ENCODE measurements around the gene TMPRSS11E. TPM values are rescaled to one million over a fixed set of nuclear protein-coding genes. Genes with fewer than 3 reads are reported as not detected.
"Not testable (repeated sequence)": the region's sequence is repeated elsewhere in the genome, so short reads cannot be mapped to it uniquely, and the experiment has no call there.

The TMPRSS11E gene
- total RNA-seq, 1 donor from 2014 or later = not detected

DNA sequence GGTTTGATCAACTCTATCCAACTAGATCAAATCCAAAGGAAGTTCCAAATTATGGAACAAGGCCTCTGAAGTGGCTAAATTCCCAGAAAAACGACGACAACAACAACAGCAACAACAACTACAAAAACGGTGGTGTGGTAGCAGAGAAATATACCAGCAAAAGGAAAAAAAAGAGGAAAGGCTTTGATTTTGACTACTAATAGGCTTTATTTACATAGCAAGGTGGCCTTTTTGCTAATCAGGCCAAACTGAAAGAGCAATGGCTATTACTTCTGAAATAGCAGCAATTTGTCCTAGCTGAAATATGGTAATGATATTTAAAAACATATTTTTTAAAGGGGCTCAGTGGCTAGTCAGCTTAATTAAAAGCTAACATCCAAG, 40.8 kb upstream of the TMPRSS11E start:
- H3K9me3 Mint-ChIP-seq = no peaks in the 10 kb centered on the region
- no peak overlapping the region for H3K27ac Mint-ChIP-seq
- H3K4me1 Mint-ChIP-seq = peaks cover 18% of the 10 kb centered on the region

DNA sequence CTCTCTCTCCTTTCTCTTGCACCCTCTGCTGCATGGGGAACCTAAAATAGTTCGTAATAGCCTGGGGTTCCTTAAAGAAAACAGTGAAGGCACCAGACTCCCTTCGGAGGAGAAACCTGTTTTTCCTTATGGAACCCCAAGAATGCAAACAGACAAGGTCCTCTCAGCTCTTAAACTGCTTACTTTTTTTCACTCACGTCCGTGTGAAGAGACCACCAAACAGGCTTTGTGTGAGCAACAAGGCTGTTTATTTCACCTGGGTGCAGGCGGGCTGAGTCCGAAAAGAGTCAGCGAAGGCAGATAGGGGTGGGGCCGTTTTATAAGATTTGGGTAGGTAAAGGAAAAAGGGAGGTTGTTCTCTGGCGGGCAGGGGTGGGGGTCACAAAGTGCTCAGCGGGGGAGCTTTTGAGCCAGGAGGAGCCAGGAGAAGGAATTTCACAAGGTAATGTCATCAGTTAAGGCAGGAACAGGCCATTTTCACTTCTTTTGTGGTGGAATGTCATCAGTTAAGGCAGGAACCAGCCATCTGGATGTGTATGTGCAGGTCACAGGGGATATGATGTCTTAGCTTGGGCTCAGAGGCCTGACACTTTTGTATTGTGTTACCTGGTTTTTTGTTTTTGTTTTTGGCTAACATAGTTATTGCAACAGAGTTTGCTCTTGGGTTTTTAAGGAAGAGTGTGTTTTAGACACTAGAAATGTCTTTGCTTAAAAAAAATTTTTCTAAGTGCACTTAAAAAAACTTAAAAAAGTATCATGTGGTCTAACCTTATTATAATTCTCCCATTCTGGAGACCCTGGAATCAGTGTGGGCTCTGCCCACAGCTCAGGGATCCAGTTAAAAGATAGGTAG, 40.0 kb upstream of the TMPRSS11E start:
- not testable (repeated sequence) for H3K9me3 Mint-ChIP-seq; H3K36me3 ChIP-seq; H2AFZ ChIP-seq (replicated peaks); H3K36me3 Mint-ChIP-seq; H3K9me3 ChIP-seq (ENCODE audit: low read depth); H3K4me3 Mint-ChIP-seq; H3K27ac Mint-ChIP-seq; H3K79me2 ChIP-seq (ENCODE audit: low read depth); H3K9ac ChIP-seq; H3K27ac ChIP-seq; H4K20me1 ChIP-seq (ENCODE audit: low read depth)
- Histone ChIP-seq H3K4me2 (peak overlapping the region; percentile 71), H3K27me3 (peaks cover 20% of the 10 kb centered on the region), H3K4me1 (peaks cover 42% of the 10 kb centered on the region), H3F3A (ENCODE audit: low read depth) (peaks cover 21% of the 10 kb centered on the region), H3K4me3 (peak overlapping the region; percentile 32)
- peak; percentile 42 for DNase-seq (ENCODE audit: low spot score)
- peaks cover 12% of the 10 kb centered on the region for H3K27me3 Mint-ChIP-seq (ENCODE audit: insufficient read depth, low read depth)
- H3K4me1 Mint-ChIP-seq = peaks cover 18% of the 10 kb centered on the region

More for the DNA sequence above, 40.8 kb upstream of the TMPRSS11E start:
- no peak for TF ChIP-seq EZH2 (IDR thresholded peaks at IDR 0.05)
- TF ChIP-seq, protein P1, sequence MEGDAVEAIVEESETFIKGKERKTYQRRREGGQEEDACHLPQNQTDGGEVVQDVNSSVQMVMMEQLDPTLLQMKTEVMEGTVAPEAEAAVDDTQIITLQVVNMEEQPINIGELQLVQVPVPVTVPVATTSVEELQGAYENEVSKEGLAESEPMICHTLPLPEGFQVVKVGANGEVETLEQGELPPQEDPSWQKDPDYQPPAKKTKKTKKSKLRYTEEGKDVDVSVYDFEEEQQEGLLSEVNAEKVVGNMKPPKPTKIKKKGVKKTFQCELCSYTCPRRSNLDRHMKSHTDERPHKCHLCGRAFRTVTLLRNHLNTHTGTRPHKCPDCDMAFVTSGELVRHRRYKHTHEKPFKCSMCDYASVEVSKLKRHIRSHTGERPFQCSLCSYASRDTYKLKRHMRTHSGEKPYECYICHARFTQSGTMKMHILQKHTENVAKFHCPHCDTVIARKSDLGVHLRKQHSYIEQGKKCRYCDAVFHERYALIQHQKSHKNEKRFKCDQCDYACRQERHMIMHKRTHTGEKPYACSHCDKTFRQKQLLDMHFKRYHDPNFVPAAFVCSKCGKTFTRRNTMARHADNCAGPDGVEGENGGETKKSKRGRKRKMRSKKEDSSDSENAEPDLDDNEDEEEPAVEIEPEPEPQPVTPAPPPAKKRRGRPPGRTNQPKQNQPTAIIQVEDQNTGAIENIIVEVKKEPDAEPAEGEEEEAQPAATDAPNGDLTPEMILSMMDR (IDR thresholded peaks at IDR 0.05) = no peak
- TF ChIP-seq EZH2phosphoT487 (IDR thresholded peaks at IDR 0.05) = no peak
- no peaks in the 10 kb centered on the region for H4K20me1 ChIP-seq (ENCODE audit: low read depth)
- H3K9ac ChIP-seq = no peak overlapping the region
- peak overlapping the region; percentile 71 for H3K4me2 ChIP-seq
- peaks cover 21% of the 10 kb centered on the region for H3F3A ChIP-seq (ENCODE audit: low read depth)
- Mint-ChIP-seq H3K4me3 (no peak overlapping the region), H3K36me3 (no peaks in the 10 kb centered on the region), H3K27me3 (ENCODE audit: insufficient read depth, low read depth) (peaks cover 12% of the 10 kb centered on the region)
- no peak overlapping the region for H2AFZ ChIP-seq (replicated peaks)
- no peak overlapping the region for H3K27ac ChIP-seq
- no peaks in the 10 kb centered on the region for H3K9me3 ChIP-seq (ENCODE audit: low read depth)
- H3K36me3 ChIP-seq = no peaks in the 10 kb centered on the region
- H3K79me2 ChIP-seq (ENCODE audit: low read depth) = no peaks in the 10 kb centered on the region
- peaks cover 42% of the 10 kb centered on the region for H3K4me1 ChIP-seq
- no peak overlapping the region for H3K4me3 ChIP-seq
- no peak for DNase-seq (ENCODE audit: low spot score)
- H3K27me3 ChIP-seq = peaks cover 20% of the 10 kb centered on the region

DNA sequence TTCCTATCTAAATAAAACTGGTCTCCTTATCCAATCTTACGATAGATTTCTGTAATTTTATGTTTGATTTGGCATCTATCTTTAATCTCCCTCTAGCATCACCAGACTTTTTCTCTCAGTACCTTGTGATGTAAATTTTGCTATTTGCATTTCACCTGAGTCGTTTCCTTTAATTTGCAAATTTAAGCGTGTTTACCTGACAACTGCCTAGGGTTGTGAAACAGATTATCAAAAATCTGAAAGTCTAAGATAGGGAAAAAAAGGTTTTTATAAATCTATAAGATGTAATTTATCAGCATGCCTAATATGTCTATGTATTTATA, 39.4 kb upstream of the TMPRSS11E start:
- H3K4me3 ChIP-seq = no peak overlapping the region
- no peak for DNase-seq (ENCODE audit: low spot score)
- TF ChIP-seq EZH2 (IDR thresholded peaks at IDR 0.05) = no peak
- TF ChIP-seq EZH2phosphoT487 (IDR thresholded peaks at IDR 0.05) = no peak
- TF ChIP-seq, protein P1 (IDR thresholded peaks at IDR 0.05) = no peak
- H3K36me3 ChIP-seq = no peaks in the 10 kb centered on the region
- peaks cover 21% of the 10 kb centered on the region for H3F3A ChIP-seq (ENCODE audit: low read depth)
- H3K9ac ChIP-seq = no peak overlapping the region
- Mint-ChIP-seq H3K4me3 (no peak overlapping the region), H3K4me1 (peaks cover 18% of the 10 kb centered on the region), H3K36me3 (no peaks in the 10 kb centered on the region), H3K27me3 (ENCODE audit: insufficient read depth, low read depth) (peaks cover 12% of the 10 kb centered on the region), H3K9me3 (no peaks in the 10 kb centered on the region), H3K27ac (no peak overlapping the region)
- H3K79me2 ChIP-seq (ENCODE audit: low read depth) = no peaks in the 10 kb centered on the region
- H2AFZ ChIP-seq (replicated peaks) = no peak overlapping the region
- H3K27ac ChIP-seq = no peak overlapping the region
- H3K4me1 ChIP-seq = peaks cover 42% of the 10 kb centered on the region
- H3K9me3 ChIP-seq (ENCODE audit: low read depth) = no peaks in the 10 kb centered on the region
- H4K20me1 ChIP-seq (ENCODE audit: low read depth) = no peaks in the 10 kb centered on the region
- peaks cover 20% of the 10 kb centered on the region for H3K27me3 ChIP-seq
- peak overlapping the region; percentile 71 for H3K4me2 ChIP-seq

DNA sequence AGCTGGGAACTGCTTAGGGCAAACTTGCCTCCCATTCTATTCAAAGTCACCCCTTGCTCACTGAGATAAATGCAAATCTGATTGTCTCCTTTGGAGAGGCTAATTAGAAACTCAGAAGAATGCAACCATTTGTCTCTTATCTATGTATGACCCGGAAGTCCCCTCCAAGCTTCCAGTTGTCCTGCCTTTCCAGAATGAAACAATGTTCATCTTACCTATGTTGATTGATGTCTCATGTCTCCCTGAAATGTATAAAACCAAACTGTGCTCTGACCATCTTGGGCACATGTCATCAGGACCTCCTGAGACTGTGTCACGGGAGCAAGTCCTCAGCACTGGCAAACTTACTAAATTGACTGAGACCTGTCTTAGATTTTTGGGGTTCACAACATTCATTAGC, 37.1 kb upstream of the TMPRSS11E start:
- peaks cover 19% of the 10 kb centered on the region for H3F3A ChIP-seq (ENCODE audit: low read depth)
- H3K4me2 ChIP-seq = peak overlapping the region; percentile 54
- TF ChIP-seq, protein P1 (IDR thresholded peaks at IDR 0.05) = no peak
- TF ChIP-seq EZH2 (IDR thresholded peaks at IDR 0.05) (no peak), EZH2phosphoT487 (IDR thresholded peaks at IDR 0.05) (no peak)
- H3K27ac Mint-ChIP-seq = no peak overlapping the region
- H3K27me3 Mint-ChIP-seq (ENCODE audit: insufficient read depth, low read depth) = peaks cover 10% of the 10 kb centered on the region
- no peak overlapping the region for H3K27ac ChIP-seq
- no peaks in the 10 kb centered on the region for H4K20me1 ChIP-seq (ENCODE audit: low read depth)
- no peaks in the 10 kb centered on the region for H3K36me3 Mint-ChIP-seq
- no peaks in the 10 kb centered on the region for H3K79me2 ChIP-seq (ENCODE audit: low read depth)
- no peaks in the 10 kb centered on the region for H3K9me3 ChIP-seq (ENCODE audit: low read depth)
- no peaks in the 10 kb centered on the region for H3K36me3 ChIP-seq
- H3K4me1 Mint-ChIP-seq = peaks cover 15% of the 10 kb centered on the region
- H3K9ac ChIP-seq = no peak overlapping the region
- H3K9me3 Mint-ChIP-seq = no peaks in the 10 kb centered on the region
- H2AFZ ChIP-seq (replicated peaks) = no peak overlapping the region
- DNase-seq (ENCODE audit: low spot score) = no peak
- H3K4me1 ChIP-seq = peaks cover 42% of the 10 kb centered on the region
- no peak overlapping the region for H3K4me3 ChIP-seq
- peaks cover 14% of the 10 kb centered on the region for H3K27me3 ChIP-seq
- no peak overlapping the region for H3K4me3 Mint-ChIP-seq
